GM12878 (cell line): ENCODE results near the gene TAPBPL. TPM values are rescaled to one million over a fixed set of nuclear protein-coding genes. Genes with fewer than 3 reads are reported as not detected.

ENCODE experiments used
- ATAC-seq: fragments of 200-7000 bp; cut with Tn5 transposase; 3 replicates; pipeline ENCODE4 v1.9.1; 2020; ENCODE audit warnings: mild to moderate bottlenecking, moderate library complexity
- BruUV-seq: library from RNA; stranded (reverse); fragments of 400-500 nt; replicated peaks from 2 replicates; lab custom pipeline; 2021; lab: Mats Ljungman, UMichigan
- CTCF ChIA-PET: fragments of 300-600 bp; sonication (Branson Sonifier 250); formaldehyde crosslinking; extraction: SDS; loops from one replicate; lab custom pipeline; 2021; ENCODE audit warnings: inconsistent platforms; lab: Yijun Ruan, JAX
- POLR2A ChIA-PET: fragments of 350-600 bp; formaldehyde crosslinking; extraction: SDS; loops from one replicate; lab custom pipeline; 2021; ENCODE audit warnings: inconsistent platforms; lab: Charles Lee
- RAD21 ChIA-PET: fragments of 300-600 bp; sonication (Branson Sonifier 250); formaldehyde crosslinking; loops from one replicate; lab custom pipeline; 2023; ENCODE audit warnings: antibody characterized with exemption; ENCODE audit not compliant: unreplicated experiment; lab: Charles Lee
- SMC1A ChIA-PET: fragments of 300-600 bp; sonication (Branson Sonifier 250); formaldehyde crosslinking; loops from one replicate; lab custom pipeline; 2023; ENCODE audit not compliant: unreplicated experiment, uncharacterized antibody; lab: Charles Lee
- DNase-seq: peaks from one replicate; pipeline ENCODE4 v3.0.0-alpha.2; 2011; ENCODE audit warnings: low read depth, low spot score
- FAIRE-seq: peaks from 3 replicates; lab custom pipeline; 2011; peaks lifted over from hg19 to GRCh38; lab: Jason Lieb, UNC
- H2AFZ ChIP-seq: 2 replicates; pipeline ENCODE4 v1.6.0; 2011; ENCODE audit warnings: low read depth, low read length, control low read depth; ENCODE audit not compliant: control insufficient read depth
- H3K27ac ChIP-seq: 2 replicates; pipeline ENCODE4 v1.5.1; 2011; ENCODE audit warnings: control low read depth; ENCODE audit not compliant: control insufficient read depth, insufficient read depth
- H3K27me3 ChIP-seq, 2 experiments: replicated peaks in 1 of 2; 2 replicates each; pipeline versions ENCODE4 v1.6.0 to v1.6.1; 2011; ENCODE audit warnings: low read length in 1 of 2; ENCODE audit not compliant: control insufficient read depth in 2 of 2, insufficient read depth in 2 of 2
- H3K36me3 ChIP-seq, 2 experiments: 2 replicates each; pipeline ENCODE4 v1.5.1; 2011; ENCODE audit warnings: low read length in 1 of 2; ENCODE audit not compliant: control insufficient read depth in 2 of 2, insufficient read depth in 2 of 2
- H3K4me1 ChIP-seq: 2 replicates; pipeline ENCODE4 v1.6.1; 2011; ENCODE audit warnings: mild to moderate bottlenecking, low read length, moderate library complexity, mixed read lengths; ENCODE audit not compliant: control insufficient read depth, insufficient read depth
- H3K4me2 ChIP-seq: 2 replicates; pipeline ENCODE4 v1.6.0; 2011; ENCODE audit warnings: control low read depth; ENCODE audit not compliant: control insufficient read depth, insufficient read depth
- H3K4me3 ChIP-seq: fragments of 200-600 bp; sonication (generic); 2 replicates; pipeline ENCODE4 v1.5.1; 2016
- H3K79me2 ChIP-seq: 2 replicates; pipeline ENCODE4 v1.6.0; 2011; ENCODE audit warnings: low read length; ENCODE audit not compliant: control insufficient read depth, insufficient read depth
- H3K9ac ChIP-seq: 2 replicates; pipeline ENCODE4 v1.8.0; 2011; ENCODE audit warnings: low read length, control low read depth, mixed read lengths; ENCODE audit not compliant: control insufficient read depth, insufficient read depth
- H3K9me3 ChIP-seq: replicated peaks from 3 replicates; pipeline ENCODE4 v1.5.1; 2011; ENCODE audit warnings: mild to moderate bottlenecking, low read length; ENCODE audit not compliant: control insufficient read depth, insufficient read depth
- H4K20me1 ChIP-seq: 2 replicates; pipeline ENCODE4 v1.6.0; 2011; ENCODE audit not compliant: control insufficient read depth, insufficient read depth
- E2F4 ChIP-seq: IDR thresholded peaks from 2 replicates; pipeline ENCODE4 v1.6.1; 2012; ENCODE audit warnings: low read depth, low read length, improper control_type of control experiment
- EED ChIP-seq: sonication (generic); IDR thresholded peaks from 2 replicates; pipeline ENCODE4 v1.6.1; 2016; ENCODE audit warnings: antibody characterized with exemption, low read depth
- EGR1 ChIP-seq, 2 experiments: IDR thresholded peaks; 1 replicate in 1 of 2; 2 replicates in 1 of 2; pipeline ENCODE4 v1.6.1; 2011 to 2012; ENCODE audit warnings: low read depth in 2 of 2, low read length in 2 of 2, borderline replicate concordance in 1 of 2, mild to moderate bottlenecking in 1 of 2, moderate library complexity in 1 of 2
- HDAC6 ChIP-seq: fragments of 200-600 bp; sonication (generic); IDR thresholded peaks from one replicate; pipeline ENCODE4 v1.8.0; 2017; ENCODE audit warnings: antibody characterized with exemption; ENCODE audit not compliant: unreplicated experiment
- MEF2A ChIP-seq: IDR thresholded peaks from 2 replicates; pipeline ENCODE4 v1.6.1; 2011; ENCODE audit warnings: low read depth, mild to moderate bottlenecking, low read length, moderate library complexity; ENCODE audit not compliant: insufficient read depth
- NR2C1 ChIP-seq: fragments of 450-650 bp; IDR thresholded peaks from 2 replicates; pipeline ENCODE4 v1.6.1; 2017; ENCODE audit warnings: antibody characterized with exemption, mild to moderate bottlenecking, moderate library complexity
- RFX5 ChIP-seq: IDR thresholded peaks from 2 replicates; pipeline ENCODE4 v1.6.1; 2011; ENCODE audit warnings: low read depth, low read length, improper control_type of control experiment
- SIN3A ChIP-seq: IDR thresholded peaks from 2 replicates; pipeline ENCODE4 v1.6.1; 2012; ENCODE audit warnings: low read depth, low read length, improper control_type of control experiment
- ZNF687 ChIP-seq: fragments of 450-650 bp; IDR thresholded peaks from 2 replicates; pipeline ENCODE4 v1.6.1; 2017; ENCODE audit warnings: mild to moderate bottlenecking, moderate library complexity
- WGBS: methylation state at CpG from one replicate; pipeline ENCODE4 v1.1.6; 2016; ENCODE audit warnings: low lambda C conversion rate; ENCODE audit not compliant: insufficient replicate concordance, insufficient coverage; ENCODE audit errors: missing lambda C conversion rate; 5-methylcytosine and 5-hydroxymethylcytosine counted together
- in situ Hi-C: fragments of 300-500 bp; cut with MboI; formaldehyde crosslinking; loops from 9 replicates; pipeline ENCODE4 v1.14.3; 2018; ENCODE audit warnings: mixed read lengths
- intact Hi-C: fragments of 100-400 bp; cut with micrococcal nuclease; formaldehyde crosslinking; loops from one replicate; pipeline ENCODE4 v1.14.2; 2022; ENCODE audit not compliant: unreplicated experiment
- polyA plus RNA-seq, 11 experiments: library from polyadenylated mRNA; depleted of rRNA in 4 of 11; unstranded in 6 of 11; stranded (reverse) in 5 of 11; fragments of >200 nt; fragmentation: Nextera tagmentation in 4 of 11; fragmentation: Illumina TruSeq in 1 of 11; extraction: Ambion mirVana in 4 of 11; extraction: Trizol in 1 of 11; gene quantifications; 1 replicate in 1 of 11; 2 replicates in 10 of 11; pipeline versions ENCODE4 v1.2.1 to v1.2.3, GENCODE V29; 2011 to 2016; ENCODE audit warnings: inconsistent platforms in 2 of 11, missing spikeins in 2 of 11, low read depth in 1 of 11
- total RNA-seq, 4 experiments: library from RNA; depleted of rRNA in 3 of 4; stranded (reverse); fragments of >200 nt in 3 of 4; fragmentation: Illumina TruSeq in 1 of 4; extraction: Trizol in 1 of 4; gene quantifications; 2 replicates each; pipeline versions ENCODE4 v1.2.1 to v1.2.3, GENCODE V29; 2013 to 2021
- TF ChIP-seq, protein P1 (sequence below): fragments of 450-650 bp; formaldehyde crosslinking; IDR thresholded peaks from 2 replicates; pipeline ENCODE4 v1.4.0; 2020; ENCODE audit warnings: mild to moderate bottlenecking, moderate library complexity

Gene TAPBPL
- total and polyA plus RNA-seq, 10 of the 15 experiments (the other 5 are each of a cell fraction or from before 2014, with no cell fraction given) = 12.4 to 45.0 (median 29.9) TPM

- WGBS = 50% methylated on average over 1 of the region's 1 CpG
- Histone ChIP-seq H2AFZ (no peak overlapping the region), H3K27ac (no peak overlapping the region; the same call in 1 of the 2 replicates), H3K9me3 (no peaks in the 10 kb centered on the region), H3K36me3 (no peaks in the 10 kb centered on the region), H3K79me2 (peaks cover 33% of the 10 kb centered on the region), H3K27me3 (no peaks in the 10 kb centered on the region), H4K20me1 (no peaks in the 10 kb centered on the region), H3K9ac (no peak overlapping the region), H3K4me3 (no peak overlapping the region), H3K4me1 (peaks cover 37% of the 10 kb centered on the region), H3K4me2 (no peak overlapping the region)
- ATAC-seq (no peak), FAIRE-seq (no peak), DNase-seq (no peak)
- RAD21 ChIA-PET = interaction anchor here (0.8 to 17.1 kb wide), 4 partner anchors 12 to 105 kb away, joined by 3 to 319 read pairs (median 4); no protein-coding TSS in a partner anchor
- CTCF ChIA-PET = interaction anchor here (1.9 to 2.7 kb wide), 2 partner anchors 12 to 25 kb away, joined by 7 to 19 read pairs; no protein-coding TSS in a partner anchor
- intact Hi-C loops = no loop called here
- SMC1A ChIA-PET = interaction anchor here (0.9 to 9.8 kb wide), 6 partner anchors 11 to 25 kb away, joined by 3 to 147 read pairs (median 4); no protein-coding TSS in a partner anchor
- POLR2A ChIA-PET = interaction anchor here (0.6 to 17.5 kb wide), 5 partner anchors 11 to 354 kb away, joined by 3 to 384 read pairs (median 4); partner anchors contain the start of gene TAPBPL
- in situ Hi-C loops = no loop called here
- no TSS peak for BruUV-seq
- TF ChIP-seq ZNF687 = no peak
- TF ChIP-seq NR2C1 = no peak
- TF ChIP-seq, protein P1, sequence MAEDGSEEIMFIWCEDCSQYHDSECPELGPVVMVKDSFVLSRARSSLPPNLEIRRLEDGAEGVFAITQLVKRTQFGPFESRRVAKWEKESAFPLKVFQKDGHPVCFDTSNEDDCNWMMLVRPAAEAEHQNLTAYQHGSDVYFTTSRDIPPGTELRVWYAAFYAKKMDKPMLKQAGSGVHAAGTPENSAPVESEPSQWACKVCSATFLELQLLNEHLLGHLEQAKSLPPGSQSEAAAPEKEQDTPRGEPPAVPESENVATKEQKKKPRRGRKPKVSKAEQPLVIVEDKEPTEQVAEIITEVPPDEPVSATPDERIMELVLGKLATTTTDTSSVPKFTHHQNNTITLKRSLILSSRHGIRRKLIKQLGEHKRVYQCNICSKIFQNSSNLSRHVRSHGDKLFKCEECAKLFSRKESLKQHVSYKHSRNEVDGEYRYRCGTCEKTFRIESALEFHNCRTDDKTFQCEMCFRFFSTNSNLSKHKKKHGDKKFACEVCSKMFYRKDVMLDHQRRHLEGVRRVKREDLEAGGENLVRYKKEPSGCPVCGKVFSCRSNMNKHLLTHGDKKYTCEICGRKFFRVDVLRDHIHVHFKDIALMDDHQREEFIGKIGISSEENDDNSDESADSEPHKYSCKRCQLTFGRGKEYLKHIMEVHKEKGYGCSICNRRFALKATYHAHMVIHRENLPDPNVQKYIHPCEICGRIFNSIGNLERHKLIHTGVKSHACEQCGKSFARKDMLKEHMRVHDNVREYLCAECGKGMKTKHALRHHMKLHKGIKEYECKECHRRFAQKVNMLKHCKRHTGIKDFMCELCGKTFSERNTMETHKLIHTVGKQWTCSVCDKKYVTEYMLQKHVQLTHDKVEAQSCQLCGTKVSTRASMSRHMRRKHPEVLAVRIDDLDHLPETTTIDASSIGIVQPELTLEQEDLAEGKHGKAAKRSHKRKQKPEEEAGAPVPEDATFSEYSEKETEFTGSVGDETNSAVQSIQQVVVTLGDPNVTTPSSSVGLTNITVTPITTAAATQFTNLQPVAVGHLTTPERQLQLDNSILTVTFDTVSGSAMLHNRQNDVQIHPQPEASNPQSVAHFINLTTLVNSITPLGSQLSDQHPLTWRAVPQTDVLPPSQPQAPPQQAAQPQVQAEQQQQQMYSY (CRISPR knock-in tag) = no peak
- TF ChIP-seq EGR1 (IDR thresholded peaks at IDR 0.05; ENCODE audit: borderline replicate concordance in 1 of 2, low read depth in 2 of 2, low read length in 2 of 2) = no peak
- no peak for TF ChIP-seq E2F4
- TF ChIP-seq EED = no peak
- TF ChIP-seq HDAC6 = no peak
- TF ChIP-seq SIN3A = no peak
- no peak for TF ChIP-seq MEF2A
- no peak for TF ChIP-seq RFX5
These were observed 11.5 kb upstream of the TAPBPL start for GRCh38 chr12:6440391-6440790.
